ENCODE results near the gene KLHL25. TPM values are rescaled to one million over a fixed set of nuclear protein-coding genes. Genes with fewer than 3 reads are reported as not detected.

KLHL25 gene
- total and polyA plus RNA-seq, 2 of the 8 experiments (the other 6 are each of a cell fraction or from before 2014, with no cell fraction given), result 16.5 to 22.0 TPM

DNA sequence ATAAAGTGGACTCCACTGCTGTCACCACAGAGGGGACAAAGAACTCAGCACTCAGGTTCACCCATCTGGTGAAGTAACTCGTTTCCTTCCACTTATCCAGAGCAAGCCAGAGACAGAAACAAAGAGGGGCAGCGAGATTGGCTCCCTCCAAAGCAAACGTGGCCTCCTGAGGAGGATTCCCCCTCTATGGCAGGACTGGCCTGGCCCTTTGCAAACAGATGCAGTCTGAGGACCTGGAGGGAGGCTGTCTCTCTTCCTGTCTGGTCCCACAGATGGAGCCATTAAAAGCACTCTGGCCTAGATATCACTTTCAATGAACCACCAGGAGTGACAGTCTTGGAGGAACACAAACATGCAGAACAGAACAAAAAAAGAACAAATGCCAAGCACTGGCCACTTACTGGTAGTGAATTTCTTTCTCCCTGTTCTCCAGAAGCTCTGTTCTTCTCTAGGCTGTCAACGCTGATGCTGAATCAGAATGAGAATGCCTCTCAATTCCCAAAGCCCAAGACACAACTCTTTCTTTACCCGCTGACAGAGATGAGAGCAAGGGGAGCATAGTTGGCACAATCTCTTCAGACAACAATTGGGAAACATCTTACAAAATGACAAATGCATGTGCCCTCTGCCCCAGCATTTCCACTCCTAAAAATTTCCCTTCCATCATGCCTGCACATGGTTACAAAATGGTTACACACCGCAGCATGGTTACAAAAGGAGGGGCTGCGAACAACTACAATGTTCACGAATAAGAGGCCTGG lies 14.3 kb downstream of the KLHL25 start:
- Histone ChIP-seq H3K9me3 (ENCODE audit: insufficient read depth in 2 of 2, low read depth in 1 of 2, low read length in 1 of 2) (no peaks in the 10 kb centered on the region), H3K79me2 (ENCODE audit: control insufficient read depth in 1 of 2, insufficient read depth in 2 of 2, low read length in 2 of 2) (peaks cover 0 to 91% of the 10 kb centered on the region in 2 experiments; a peak in 3 of 4 replicates), H2AK5ac (ENCODE audit: low read depth, low read length) (no peak overlapping the region), H3K4ac (replicated peaks; ENCODE audit: insufficient read length, low read depth, low read length) (no peak overlapping the region), H2BK5ac (ENCODE audit: low read depth, low read length) (no peak overlapping the region), H4K20me1 (replicated peaks in 1 of 2; ENCODE audit: control insufficient read depth in 1 of 2, insufficient read depth in 2 of 2, low read length in 2 of 2) (peaks cover 15 to 25% of the 10 kb centered on the region in 2 experiments), H3K9ac (replicated peaks in 1 of 4; ENCODE audit: extremely low read depth in 1 of 4, low read depth in 3 of 4, low read length in 3 of 4) (no peak overlapping the region), H3K4me1 (replicated peaks in 1 of 4; ENCODE audit: control insufficient read depth in 3 of 4, insufficient read depth in 4 of 4, low read length in 3 of 4) (peaks cover 0 to 1% (median under 1%) of the 10 kb centered on the region in 4 experiments; a peak in 2 of 7 replicates), H4K5ac (ENCODE audit: insufficient read length, low read depth, low read length) (no peak overlapping the region), H3K23me2 (ENCODE audit: low read depth, low read length) (no peaks in the 10 kb centered on the region), H2BK15ac (ENCODE audit: low read length) (no peak overlapping the region), H4K91ac (replicated peaks; ENCODE audit: insufficient read length, low read length) (no peak overlapping the region), H3K36me3 (ENCODE audit: control insufficient read depth in 2 of 4, insufficient read depth in 4 of 4, low read length in 3 of 4) (no peaks in the 10 kb centered on the region), H2AFZ (ENCODE audit: low read length) (no peak overlapping the region), H3K27ac (ENCODE audit: low read depth, low read length) (no peak overlapping the region), H3K23ac (ENCODE audit: insufficient read length) (no peak overlapping the region), H2BK20ac (ENCODE audit: low read length) (no peak overlapping the region), H3K4me3 (ENCODE audit: extremely low read depth in 1 of 4, insufficient read depth in 2 of 4, low read depth in 3 of 4, low read length in 4 of 4) (no peak overlapping the region), H3K18ac (ENCODE audit: extremely low read depth, low read length) (no peak overlapping the region), H4K8ac (ENCODE audit: extremely low read depth, insufficient read depth, low read length) (no peak overlapping the region), H2BK120ac (replicated peaks; ENCODE audit: low read depth, low read length) (no peak overlapping the region), H3K14ac (ENCODE audit: insufficient read length) (no peak overlapping the region), H3K56ac (replicated peaks; ENCODE audit: insufficient read length, low read depth, low read length) (no peak overlapping the region), H3K27me3 (replicated peaks in 1 of 4; ENCODE audit: control insufficient read depth in 3 of 4, extremely low read depth in 1 of 4, insufficient read depth in 3 of 4, low read length in 3 of 4) (no peaks in the 10 kb centered on the region), H3K79me1 (ENCODE audit: low read depth, low read length) (peaks cover 33% of the 10 kb centered on the region), H3K4me2 (ENCODE audit: insufficient read depth in 1 of 2, low read depth in 2 of 2, low read length in 2 of 2) (no peak overlapping the region; a peak in 1 of 4 replicates), H2BK12ac (ENCODE audit: low read depth, low read length) (no peak overlapping the region)
- no peak for FAIRE-seq
- TF ChIP-seq SAP30 (IDR thresholded peaks at IDR 0.05; ENCODE audit: insufficient read depth, insufficient replicate concordance, low read length) (no peak), NANOG (IDR thresholded peaks at IDR 0.05; ENCODE audit: insufficient read depth, low read depth, low read length, poor library complexity, severe bottlenecking) (no peak), KDM5A (IDR thresholded peaks at IDR 0.05; ENCODE audit: low read length) (no peak), ASH2L (IDR thresholded peaks at IDR 0.05; ENCODE audit: low read length) (no peak), HDAC2 (IDR thresholded peaks at IDR 0.05; ENCODE audit: borderline replicate concordance in 1 of 2, low read depth in 2 of 2, low read length in 2 of 2) (no peak), RNF2 (IDR thresholded peaks at IDR 0.05; ENCODE audit: borderline replicate concordance, low read depth, low read length, missing control alignments, poor library complexity, severe bottlenecking) (no peak), JUND (IDR thresholded peaks at IDR 0.05; ENCODE audit: low read length) (no peak), POLR2AphosphoS5 (IDR thresholded peaks at IDR 0.05; ENCODE audit: low read depth, low read length) (no peak), CBX5 (IDR thresholded peaks at IDR 0.05; ENCODE audit: low read depth, low read length) (no peak), CHD1 (IDR thresholded peaks at IDR 0.05; ENCODE audit: low read depth, low read length) (no peak)
- TF ChIP-seq, protein P1, sequence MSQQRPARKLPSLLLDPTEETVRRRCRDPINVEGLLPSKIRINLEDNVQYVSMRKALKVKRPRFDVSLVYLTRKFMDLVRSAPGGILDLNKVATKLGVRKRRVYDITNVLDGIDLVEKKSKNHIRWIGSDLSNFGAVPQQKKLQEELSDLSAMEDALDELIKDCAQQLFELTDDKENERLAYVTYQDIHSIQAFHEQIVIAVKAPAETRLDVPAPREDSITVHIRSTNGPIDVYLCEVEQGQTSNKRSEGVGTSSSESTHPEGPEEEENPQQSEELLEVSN (IDR thresholded peaks at IDR 0.05), result no peak
- DNase-seq (ENCODE audit: low read depth in 1 of 2, low spot score in 2 of 2), result no peak
- POLR2A ChIA-PET (ENCODE audit: partially characterized antibody), result no interaction called here
- 79% methylated on average over 8 of the region's 8 CpGs; no CpG with 5 or more reads in 1 of the 2 experiments for WGBS, 2 experiments (ENCODE audit: extremely low coverage in 1 of 2, insufficient coverage in 1 of 2, insufficient read length in 1 of 2, insufficient replicate concordance in 2 of 2, low coverage in 1 of 2, low lambda C conversion rate in 2 of 2, missing lambda C conversion rate in 1 of 2)
- CTCF ChIA-PET (ENCODE audit: partially characterized antibody), result interaction anchor here (0.5 to 0.8 kb wide), 4 partner anchors 10 to 1201 kb away, joined by 3 read pairs; no protein-coding TSS in a partner anchor
